ENCODE measurements around the gene SPATA13.
"Not testable (repeated sequence)": the region's sequence is repeated elsewhere in the genome, so short reads cannot be mapped to it uniquely, and the experiment has no call there.

Gene SPATA13

DNA sequence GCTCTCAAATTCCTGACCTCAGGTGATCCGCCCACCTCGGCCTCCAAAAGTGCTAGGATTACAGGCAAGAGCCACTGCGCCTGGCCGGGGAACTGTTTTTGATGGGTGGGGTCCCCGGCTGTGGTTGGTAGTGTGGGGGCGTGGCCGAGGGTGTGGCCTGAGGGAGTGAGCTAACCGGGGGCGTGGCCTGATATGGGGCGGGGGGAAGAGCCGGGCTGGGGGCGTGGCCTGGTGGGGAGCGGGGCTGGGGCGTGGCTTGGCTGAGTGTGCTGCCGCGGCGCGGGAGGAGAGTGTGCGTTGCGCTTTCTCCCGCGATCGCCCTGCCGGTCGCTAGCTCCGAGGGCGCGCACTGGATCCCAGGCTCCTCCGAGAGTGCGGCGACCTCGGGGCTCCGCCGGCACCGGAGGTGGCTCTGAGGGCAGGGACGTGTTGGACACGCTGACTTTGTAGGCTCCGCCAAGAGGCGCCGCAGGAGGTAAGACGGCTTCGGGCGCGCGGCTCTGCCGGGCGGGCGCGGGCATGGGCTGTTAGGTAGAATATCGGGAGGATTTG lies at the start of gene SPATA13:
SPATA13 (plus strand) TSS at position 263 of the 552 bp plus-strand sequence. CDS start 62,210 bp downstream, outside the sequence.
- peak; percentile 98 for DNase-seq

DNA sequence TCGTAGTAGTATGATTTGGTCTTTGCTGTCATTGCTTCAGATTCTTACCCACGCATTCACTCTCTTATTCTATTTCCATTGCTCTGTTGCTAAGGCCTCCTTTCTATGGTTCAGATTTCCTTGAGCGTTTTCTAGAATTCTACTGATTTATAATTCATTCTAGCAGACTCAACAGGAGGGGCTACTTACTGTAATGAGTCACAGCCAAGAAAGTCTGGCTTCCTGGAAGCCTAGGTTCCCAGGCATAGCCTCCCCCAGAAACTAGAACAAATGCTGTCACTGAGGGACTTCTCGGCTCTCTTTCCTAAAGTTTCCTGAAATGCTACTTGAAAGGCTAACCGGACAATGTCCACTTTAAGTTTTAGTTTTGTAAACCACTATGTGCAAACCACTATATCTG lies 47.7 kb upstream of the SPATA13 start:
- DNase-seq (no peak), ATAC-seq (no peak)

More for the DNA sequence above, at the start of gene SPATA13:
- peak; percentile 91 for ATAC-seq

DNA sequence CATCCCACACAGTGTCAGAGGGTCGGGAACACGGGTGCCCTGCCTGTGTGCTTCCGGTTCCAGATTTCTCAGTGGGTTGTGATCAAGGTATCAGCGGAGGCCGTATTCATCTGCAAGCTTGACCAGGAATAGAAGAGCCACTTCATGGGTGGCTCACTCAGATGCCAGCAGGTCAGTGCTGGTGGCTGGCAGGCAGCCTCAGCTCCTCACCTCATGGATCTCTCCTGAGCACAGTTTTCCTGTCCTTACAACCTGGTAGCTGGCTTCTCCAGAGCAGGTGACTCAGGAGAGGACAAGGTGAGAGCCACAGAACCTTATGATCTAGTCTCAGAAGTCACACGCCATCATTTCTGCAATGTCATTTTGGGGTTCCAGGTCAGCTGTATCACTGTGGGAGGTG lies 44.8 kb upstream of the SPATA13 start:
- ATAC-seq (no peak), DNase-seq (no peak)

DNA sequence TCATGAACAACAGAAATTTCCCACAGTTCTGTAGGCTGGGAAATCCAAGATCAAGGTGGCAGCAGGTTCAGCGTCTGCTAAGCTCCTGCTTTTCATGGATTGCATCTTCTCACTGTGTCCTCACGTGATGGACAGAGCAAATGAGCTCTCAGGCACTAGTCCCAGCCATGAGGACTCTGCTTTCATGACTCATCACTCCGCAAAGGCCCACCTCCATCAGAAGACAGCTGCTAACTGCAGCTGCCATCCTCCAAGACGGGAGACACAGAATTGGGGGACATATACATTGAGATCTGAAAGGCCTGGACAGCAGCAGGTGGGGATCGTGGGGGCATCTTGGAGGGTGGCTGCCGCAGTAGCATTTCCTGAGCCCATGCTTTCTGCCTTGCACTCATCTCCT lies 44.4 kb upstream of the SPATA13 start:
- DNase-seq = no peak

DNA sequence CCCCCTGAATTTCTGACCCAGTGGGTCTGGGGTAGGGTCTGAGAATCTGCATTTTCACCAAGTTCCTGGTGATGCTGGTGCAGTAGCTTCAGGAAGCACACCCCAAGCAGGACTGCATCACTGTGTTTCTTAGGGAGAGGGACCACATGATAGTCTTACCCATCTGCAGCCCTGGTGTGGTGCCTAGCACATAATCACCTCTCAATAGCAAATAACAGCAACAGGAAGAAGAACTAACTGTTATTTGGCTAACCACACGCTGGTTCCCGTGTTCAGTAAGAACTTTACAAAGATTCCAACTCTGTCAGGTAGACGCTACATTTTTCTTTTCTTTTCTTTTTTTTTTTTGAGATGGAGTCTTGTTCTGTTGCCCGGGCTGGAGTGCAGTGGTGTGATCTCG lies 41.9 kb upstream of the SPATA13 start:
- ATAC-seq (no peak), DNase-seq (no peak)

More for the DNA sequence above, 44.4 kb upstream of the SPATA13 start:
- no peak for ATAC-seq

DNA sequence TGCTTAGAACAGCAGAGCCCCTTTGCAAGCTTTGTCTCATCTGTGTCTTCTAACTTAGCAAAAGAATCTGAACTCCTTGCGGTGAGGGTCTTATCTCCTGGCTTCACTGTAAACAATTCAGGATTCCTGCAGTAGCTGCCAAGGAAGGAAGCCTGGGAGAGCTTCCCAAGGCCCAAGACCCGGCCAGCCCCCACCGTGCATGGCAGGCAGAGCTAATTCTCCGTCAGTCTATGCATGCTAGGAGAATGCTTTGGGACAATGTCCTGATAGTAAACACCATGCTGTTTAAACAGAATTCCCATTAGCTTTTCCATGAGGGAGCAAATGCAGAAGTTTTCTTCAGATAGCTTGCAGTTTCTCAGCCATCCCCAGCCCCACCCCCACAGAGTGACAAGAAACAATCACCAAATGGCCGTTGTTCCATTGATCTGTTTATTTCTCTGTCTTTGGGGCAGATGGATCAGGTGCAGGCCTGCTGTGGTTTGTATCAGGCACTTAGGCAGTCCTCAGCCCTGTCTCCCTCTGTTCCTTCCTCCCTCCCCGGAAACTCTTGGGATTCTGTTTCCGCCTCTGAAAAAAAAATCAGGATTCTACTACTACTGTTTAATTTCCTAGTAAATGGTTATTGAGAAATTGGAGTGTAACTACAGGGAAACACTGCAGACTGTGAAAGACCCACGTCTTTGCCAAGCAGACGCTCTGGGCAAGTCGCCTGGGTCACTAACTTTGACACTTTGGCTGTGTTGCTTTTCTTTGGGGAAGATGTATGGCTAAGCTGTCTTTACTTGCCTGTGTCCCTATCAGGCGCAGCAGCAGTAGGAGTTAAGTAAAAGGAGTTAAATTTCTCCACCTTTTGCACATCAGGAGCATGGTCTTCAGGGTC lies 40.7 kb upstream of the SPATA13 start:
- no peak for ATAC-seq
- DNase-seq = no peak

DNA sequence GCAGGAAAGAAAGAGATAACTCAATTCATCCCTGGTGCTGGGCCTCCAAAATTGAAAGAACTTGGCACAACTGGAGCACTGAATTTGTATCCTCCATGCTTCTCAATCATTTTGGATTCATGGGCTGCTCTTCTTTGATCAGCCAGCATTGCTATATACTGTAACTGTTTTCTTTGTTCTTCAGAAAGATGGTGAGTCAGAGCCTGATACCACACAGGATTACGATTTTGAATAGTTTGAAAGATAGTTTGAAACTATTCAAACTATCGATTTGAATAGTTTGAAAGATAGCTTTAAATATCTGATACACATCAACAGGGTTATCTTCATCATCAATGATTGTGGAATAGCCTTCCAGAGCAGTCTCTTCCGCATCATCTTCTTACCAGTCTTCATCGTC lies 38.5 kb upstream of the SPATA13 start:
- DNase-seq = not testable (repeated sequence)
- peak; percentile 78 for ATAC-seq

DNA sequence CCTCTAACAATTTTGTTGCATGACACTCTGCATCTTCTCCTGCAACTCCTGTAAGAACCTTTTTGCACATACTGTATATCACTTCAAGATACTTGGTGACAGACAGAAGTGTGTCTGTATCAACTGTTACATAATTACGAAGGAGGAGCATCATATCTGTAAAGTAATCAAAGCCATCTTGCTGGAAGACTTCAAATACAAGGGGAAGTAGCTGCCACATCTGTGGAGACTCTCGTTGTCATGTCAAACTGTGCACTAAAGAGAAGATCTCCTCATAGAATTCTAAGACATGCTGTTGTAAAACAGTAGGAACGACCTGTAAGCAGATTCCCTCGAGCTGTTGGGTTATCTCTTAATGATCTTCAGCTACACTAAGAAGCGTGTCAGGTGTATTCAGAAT lies 38.0 kb upstream of the SPATA13 start:
- DNase-seq = no peak
- ATAC-seq = no peak

DNA sequence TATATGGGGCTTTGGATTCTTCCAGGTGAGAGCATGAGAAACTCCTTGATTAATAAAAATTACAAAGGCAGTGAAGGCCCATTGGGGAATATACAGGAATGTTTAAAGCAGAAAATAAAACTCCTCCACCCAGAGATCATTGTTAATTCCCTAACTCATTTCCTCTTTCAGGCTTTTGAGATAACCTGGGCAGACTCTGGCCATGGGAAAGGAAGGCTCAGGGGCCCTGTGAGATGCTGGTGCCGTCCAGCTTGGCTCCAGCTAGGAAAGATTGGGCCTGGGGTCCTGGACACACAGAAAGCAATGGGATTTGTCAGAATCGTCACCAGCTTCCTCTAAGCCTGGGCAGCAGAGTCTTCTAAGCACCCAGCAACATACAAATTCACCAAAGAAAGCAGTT lies 36.8 kb upstream of the SPATA13 start:
- ATAC-seq = no peak

GRCh38 chr13:24124789-24125476 lies 35.6 kb upstream of the SPATA13 start:
- DNase-seq = no peak
- ATAC-seq = no peak

More for the DNA sequence above, 36.8 kb upstream of the SPATA13 start:
- DNase-seq = no peak

- ATAC-seq (peak; percentile 86), DNase-seq (peak; percentile 27)
Measured at GRCh38 chr13:24127116-24127631, 33.3 kb upstream of the SPATA13 start.

- DNase-seq = no peak
- ATAC-seq = no peak
Measured at GRCh38 chr13:24128112-24128511, 32.4 kb upstream of the SPATA13 start.

GRCh38 chr13:24128962-24129361 lies 31.6 kb upstream of the SPATA13 start:
- ATAC-seq = no peak

GRCh38 chr13:24129914-24130774 lies 30.4 kb upstream of the SPATA13 start:
- no peak for DNase-seq
- no peak for ATAC-seq

More at GRCh38 chr13:24128962-24129361, 31.6 kb upstream of the SPATA13 start:
- DNase-seq = no peak

- no peak for DNase-seq
- no peak for ATAC-seq
Measured at GRCh38 chr13:24131749-24132148, 28.8 kb upstream of the SPATA13 start.

DNA sequence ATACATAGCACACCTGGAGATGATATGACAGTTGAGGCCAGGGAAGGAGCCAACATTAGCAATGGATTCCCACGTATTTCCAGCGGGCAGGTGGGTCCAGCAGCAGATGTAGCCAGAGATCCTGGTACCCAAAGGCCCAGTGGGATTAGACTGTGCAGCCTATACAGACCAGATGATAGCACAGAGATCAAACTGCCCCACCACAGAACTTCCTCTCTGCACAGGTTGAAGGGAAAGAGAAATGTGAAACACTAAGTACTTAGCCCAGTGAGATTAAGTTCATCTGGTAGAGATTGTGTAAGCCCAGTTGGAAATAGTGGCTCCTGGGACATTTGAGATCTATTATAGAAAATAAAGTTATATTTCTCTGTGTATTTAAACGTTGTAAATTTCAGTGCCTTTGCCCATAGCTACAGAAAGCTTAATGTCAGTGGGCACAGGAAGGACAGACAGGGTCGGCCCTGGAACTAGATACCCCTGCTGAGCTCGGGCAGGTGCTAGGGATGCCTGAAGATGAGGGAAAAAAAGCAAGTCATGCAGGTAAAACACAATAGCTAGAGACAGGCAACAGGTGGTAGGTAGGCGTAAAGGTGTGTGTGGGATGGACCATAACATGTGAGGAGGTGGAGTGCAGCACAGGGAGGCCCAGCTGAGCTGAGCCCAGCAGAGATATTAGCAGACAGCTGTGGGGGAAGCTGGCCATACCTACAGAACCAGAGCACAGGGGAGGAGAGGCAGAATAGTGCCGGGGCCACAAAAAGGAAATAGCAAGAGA lies 27.3 kb upstream of the SPATA13 start:
- DNase-seq (no peak), ATAC-seq (no peak)

DNA sequence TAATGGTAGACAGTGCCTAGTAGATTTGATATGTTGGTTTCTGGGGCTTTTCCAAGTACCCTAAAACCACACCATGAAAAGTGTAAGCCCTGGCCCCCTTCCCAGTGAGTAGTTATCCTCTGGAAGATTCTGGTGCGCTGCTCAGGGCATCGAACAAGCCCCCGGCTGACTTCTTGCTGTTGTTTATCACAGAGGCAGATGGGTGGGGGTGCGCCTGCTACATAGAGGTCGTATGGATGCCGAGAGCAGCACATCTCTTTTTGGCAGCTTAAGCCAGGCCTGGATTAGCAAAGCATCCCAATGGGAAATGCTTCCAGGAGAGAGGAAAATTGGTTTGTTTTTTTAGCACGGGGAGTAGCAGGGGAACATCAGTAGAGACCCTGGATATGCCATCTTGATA lies 26.3 kb upstream of the SPATA13 start:
- DNase-seq (no peak), ATAC-seq (no peak)

DNA sequence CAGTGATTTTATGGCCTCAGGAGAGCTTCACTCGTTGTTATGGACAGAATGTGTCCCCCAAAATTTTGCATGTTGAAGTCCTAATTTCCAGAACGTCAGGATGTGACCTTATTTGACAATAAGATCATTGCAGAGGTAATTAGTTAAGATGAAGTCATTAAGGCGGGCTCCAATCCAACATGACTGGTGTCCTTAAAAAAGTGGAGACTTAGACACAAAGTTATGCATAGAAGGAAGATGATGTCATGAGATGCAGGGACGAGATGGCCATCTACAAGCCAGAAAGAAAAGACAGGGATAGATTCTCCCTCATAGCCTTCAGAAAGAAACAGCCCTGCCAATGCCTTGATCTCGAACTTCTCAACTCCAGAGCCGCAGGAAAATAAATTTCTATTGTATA lies 25.8 kb upstream of the SPATA13 start:
- no peak for ATAC-seq
- DNase-seq = no peak

- DNase-seq (no peak), ATAC-seq (no peak)
Measured at GRCh38 chr13:24135674-24136300, 24.7 kb upstream of the SPATA13 start.

GRCh38 chr13:24138911-24139310 lies 21.6 kb upstream of the SPATA13 start:
- ATAC-seq = no peak
- no peak for DNase-seq
